Ascending aorta (tissue), 2 donors: ENCODE results near the gene WFDC12. TPM values are rescaled to one million over a fixed set of nuclear protein-coding genes. Genes with fewer than 3 reads are reported as not detected.
A peak's percentile ranks its signal among the peaks of the same experiment; 100 is the strongest.

Experiments used
- DNase-seq, 2 donors: peaks; one replicate each; pipeline ENCODE4 v3.0.0-alpha.2; 2019; ENCODE audit warnings: low spot score in 2 of 2
- H3K27ac ChIP-seq, 2 donors: fragments of 200-600 bp; sonication (generic); one replicate each; pipeline ENCODE4 v1.5.1; 2016 to 2017; ENCODE audit warnings: mild to moderate bottlenecking in 1 of 2
- H3K27me3 ChIP-seq: fragments of 200-600 bp; sonication (generic); one replicate; pipeline ENCODE4 v1.5.1; 2017
- H3K36me3 ChIP-seq, 2 donors: fragments of 200-600 bp; sonication (generic); one replicate each; pipeline ENCODE4 v1.5.1; 2016
- H3K4me1 ChIP-seq, 2 donors: fragments of 200-600 bp; sonication (generic); one replicate each; pipeline ENCODE4 v1.5.1; 2016 to 2017; ENCODE audit warnings: mild to moderate bottlenecking in 1 of 2
- H3K4me3 ChIP-seq, 2 donors: fragments of 200-600 bp; sonication (generic); one replicate each; pipeline ENCODE4 v1.5.1; 2016 to 2017; ENCODE audit warnings: mild to moderate bottlenecking in 1 of 2
- H3K9me3 ChIP-seq, 2 donors: fragments of 200-600 bp; sonication (generic); one replicate each; pipeline ENCODE4 v1.5.1; 2016
- CTCF ChIP-seq, 3 experiments: fragments of 200-600 bp in 2 of 3; fragments of 450-650 bp in 1 of 3; sonication (generic) in 2 of 3; IDR thresholded peaks; one replicate each; pipeline ENCODE4 v1.5.1; 2016 to 2019; ENCODE audit warnings: antibody characterized with exemption in 3 of 3, mild to moderate bottlenecking in 1 of 3, moderate library complexity in 1 of 3
- intact Hi-C: fragments of 100-400 bp; cut with DNase I; formaldehyde crosslinking; loops from one replicate; pipeline ENCODE4 v1.15.1; 2023
- total RNA-seq: library from RNA; depleted of rRNA; stranded (reverse); fragments of >200 nt; gene quantifications from one replicate; pipeline ENCODE4 v1.1.0, GENCODE V29; 2016

The WFDC12 gene
- total RNA-seq, 1 donor from 2014 or later, result not detected

- H3K4me3 ChIP-seq, result no peak within 1 kb of the TSS
- H3K27ac ChIP-seq, result no peak within 1 kb of the TSS
Observed at GRCh38 chr20:45100563-45101245, 23.6 kb downstream of the WFDC12 start, which contains the start of gene KCNS1. Gene KCNS1, minus strand, starts transcription at chr20:45101127. Its CDS starts 1,891 bp downstream, at chr20:45099236.

GRCh38 chr20:45098103-45098773 lies 26.0 kb downstream of the WFDC12 start:
- Histone ChIP-seq H3K36me3 (no peaks in the 10 kb centered on the region), H3K4me1 (no peaks in the 10 kb centered on the region), H3K27me3 (no peaks in the 10 kb centered on the region), H3K4me3 (peak overlapping the region; percentile 29 to 35), H3K27ac (no peak overlapping the region), H3K9me3 (no peaks in the 10 kb centered on the region)
- no peak for TF ChIP-seq CTCF (IDR thresholded peaks at IDR 0.05)
- intact Hi-C loops, result no loop called here
- no peak for DNase-seq

More at GRCh38 chr20:45100563-45101245, 23.6 kb downstream of the WFDC12 start, which contains the start of gene KCNS1:
- DNase-seq, result no peak
- H3K4me1 ChIP-seq, result no peaks in the 10 kb centered on the region
- TF ChIP-seq CTCF (IDR thresholded peaks at IDR 0.05), result no peak
- no peaks in the 10 kb centered on the region for H3K36me3 ChIP-seq
- intact Hi-C loops, result no loop called here
- H3K27me3 ChIP-seq, result no peaks in the 10 kb centered on the region
- no peaks in the 10 kb centered on the region for H3K9me3 ChIP-seq

- H3K27ac ChIP-seq, result no peak overlapping the region
- peak overlapping the region; percentile 29 to 35 for H3K4me3 ChIP-seq
- no peak for DNase-seq
- H3K36me3 ChIP-seq, result no peaks in the 10 kb centered on the region
- no peaks in the 10 kb centered on the region for H3K27me3 ChIP-seq
- intact Hi-C loops, result loop anchor here (2.0 kb wide), 1 partner anchor 53 kb away; no protein-coding TSS in a partner anchor
- no peak for TF ChIP-seq CTCF (IDR thresholded peaks at IDR 0.05)
- no peaks in the 10 kb centered on the region for H3K4me1 ChIP-seq
- H3K9me3 ChIP-seq, result no peaks in the 10 kb centered on the region
Observed at GRCh38 chr20:45097485-45098102, 26.7 kb downstream of the WFDC12 start.

GRCh38 chr20:45096781-45097180 lies 27.5 kb downstream of the WFDC12 start:
- TF ChIP-seq CTCF (IDR thresholded peaks at IDR 0.05), result no peak
- no peak overlapping the region for H3K4me3 ChIP-seq
- no peaks in the 10 kb centered on the region for H3K4me1 ChIP-seq
- no peaks in the 10 kb centered on the region for H3K27me3 ChIP-seq
- no peaks in the 10 kb centered on the region for H3K9me3 ChIP-seq
- no peak overlapping the region for H3K27ac ChIP-seq
- DNase-seq, result no peak
- intact Hi-C loops, result loop anchor here (2.0 kb wide), 1 partner anchor 52 kb away; no protein-coding TSS in a partner anchor
- no peaks in the 10 kb centered on the region for H3K36me3 ChIP-seq

- no peaks in the 10 kb centered on the region for H3K4me1 ChIP-seq
- H3K27ac ChIP-seq, result no peak overlapping the region
- TF ChIP-seq CTCF (IDR thresholded peaks at IDR 0.05), result peak; percentile 32 to 76 (median 57)
- no peaks in the 10 kb centered on the region for H3K36me3 ChIP-seq
- no peaks in the 10 kb centered on the region for H3K27me3 ChIP-seq
- H3K4me3 ChIP-seq, result no peak overlapping the region
- H3K9me3 ChIP-seq, result no peaks in the 10 kb centered on the region
- no peak for DNase-seq
- intact Hi-C loops, result loop anchor here (1.0 to 2.0 kb wide), 2 partner anchors 51 to 85 kb away; no protein-coding TSS in a partner anchor
Observed at GRCh38 chr20:45095805-45096238, 28.4 kb downstream of the WFDC12 start.
